Testis (tissue), 2 donors: ENCODE measurements around the gene DYNLT5.

ENCODE experiments used
- POLR2A ChIP-seq: fragments of 450-650 bp; IDR thresholded peaks from one replicate; pipeline ENCODE4 v1.6.1; 2017; ENCODE audit warnings: antibody characterized with exemption, mild to moderate bottlenecking, moderate library complexity
- TF ChIP-seq, protein P1 (sequence below), 3 experiments: fragments of 450-650 bp in 2 of 3; fragments of 200-600 bp in 1 of 3; sonication (generic) in 1 of 3; IDR thresholded peaks; one replicate each; pipeline ENCODE4 v1.5.1; 2016 to 2019; ENCODE audit warnings: antibody characterized with exemption in 3 of 3, mild to moderate bottlenecking in 2 of 3, moderate library complexity in 1 of 3

- no peak for TF ChIP-seq POLR2A
- TF ChIP-seq, protein P1, sequence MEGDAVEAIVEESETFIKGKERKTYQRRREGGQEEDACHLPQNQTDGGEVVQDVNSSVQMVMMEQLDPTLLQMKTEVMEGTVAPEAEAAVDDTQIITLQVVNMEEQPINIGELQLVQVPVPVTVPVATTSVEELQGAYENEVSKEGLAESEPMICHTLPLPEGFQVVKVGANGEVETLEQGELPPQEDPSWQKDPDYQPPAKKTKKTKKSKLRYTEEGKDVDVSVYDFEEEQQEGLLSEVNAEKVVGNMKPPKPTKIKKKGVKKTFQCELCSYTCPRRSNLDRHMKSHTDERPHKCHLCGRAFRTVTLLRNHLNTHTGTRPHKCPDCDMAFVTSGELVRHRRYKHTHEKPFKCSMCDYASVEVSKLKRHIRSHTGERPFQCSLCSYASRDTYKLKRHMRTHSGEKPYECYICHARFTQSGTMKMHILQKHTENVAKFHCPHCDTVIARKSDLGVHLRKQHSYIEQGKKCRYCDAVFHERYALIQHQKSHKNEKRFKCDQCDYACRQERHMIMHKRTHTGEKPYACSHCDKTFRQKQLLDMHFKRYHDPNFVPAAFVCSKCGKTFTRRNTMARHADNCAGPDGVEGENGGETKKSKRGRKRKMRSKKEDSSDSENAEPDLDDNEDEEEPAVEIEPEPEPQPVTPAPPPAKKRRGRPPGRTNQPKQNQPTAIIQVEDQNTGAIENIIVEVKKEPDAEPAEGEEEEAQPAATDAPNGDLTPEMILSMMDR (IDR thresholded peaks at IDR 0.05) = no peak
These were observed 562 bp downstream of the DYNLT5 start for GRCh38 chr1:66752671-66753371.
